Activated CD8-positive, alpha-beta T cell treated with anti-CD3 and anti-CD28 coated beads for 36 hours (primary cell): ENCODE measurements around the gene TPP2. TPM values are rescaled to one million over a fixed set of nuclear protein-coding genes. Genes with fewer than 3 reads are reported as not detected.

Experiments
- ATAC-seq: fragments of 200-7000 bp; cut with Tn5 transposase; one replicate; pipeline ENCODE4 v1.10.0; 2021; ENCODE audit warnings: mild to moderate bottlenecking, moderate library complexity
- CTCF ChIA-PET: fragments of 350-600 bp; sonication (Branson Sonifier 250); formaldehyde crosslinking; loops from one replicate; lab custom pipeline; 2021; ENCODE audit warnings: antibody characterized with exemption; lab: Charles Lee
- POLR2A ChIA-PET: fragments of 350-600 bp; sonication (Branson Sonifier 250); formaldehyde crosslinking; loops from one replicate; lab custom pipeline; 2021; ENCODE audit warnings: antibody characterized with exemption; lab: Charles Lee
- DNase-seq: peaks from one replicate; pipeline ENCODE4 v3.0.0-alpha.2; 2020
- H3K27ac Mint-ChIP-seq: one replicate; pipeline ENCODE4 v1.8.0; 2021; ENCODE audit warnings: mild to moderate bottlenecking, mixed read lengths
- H3K27me3 Mint-ChIP-seq: one replicate; pipeline ENCODE4 v1.8.0; 2021; ENCODE audit warnings: mixed read lengths
- H3K36me3 Mint-ChIP-seq: one replicate; pipeline ENCODE4 v1.8.0; 2021; ENCODE audit warnings: low read depth, mixed read lengths
- H3K4me1 Mint-ChIP-seq: one replicate; pipeline ENCODE4 v1.8.0; 2021; ENCODE audit warnings: low read depth, mixed read lengths
- H3K4me3 Mint-ChIP-seq: one replicate; pipeline ENCODE4 v1.8.0; 2021; ENCODE audit warnings: mild to moderate bottlenecking, moderate library complexity, mixed read lengths
- H3K9me3 Mint-ChIP-seq: one replicate; pipeline ENCODE4 v1.8.0; 2021; ENCODE audit warnings: mixed read lengths
- intact Hi-C: fragments of 100-400 bp; cut with micrococcal nuclease; formaldehyde crosslinking; loops from one replicate; pipeline ENCODE4 v1.10.0; 2022
- total RNA-seq, 2 experiments: library from RNA; stranded (reverse); gene quantifications; one replicate each; pipeline ENCODE4 v1.2.3, GENCODE V29; 2021
- TF ChIP-seq, protein P1 (sequence below): fragments of 200-600 bp; IDR thresholded peaks from one replicate; pipeline ENCODE4 v1.8.0; 2022; ENCODE audit warnings: antibody characterized with exemption, mild to moderate bottlenecking

TPP2 gene
- total RNA-seq, 2 experiments from 2014 or later: 70.3 to 70.8 TPM

DNA sequence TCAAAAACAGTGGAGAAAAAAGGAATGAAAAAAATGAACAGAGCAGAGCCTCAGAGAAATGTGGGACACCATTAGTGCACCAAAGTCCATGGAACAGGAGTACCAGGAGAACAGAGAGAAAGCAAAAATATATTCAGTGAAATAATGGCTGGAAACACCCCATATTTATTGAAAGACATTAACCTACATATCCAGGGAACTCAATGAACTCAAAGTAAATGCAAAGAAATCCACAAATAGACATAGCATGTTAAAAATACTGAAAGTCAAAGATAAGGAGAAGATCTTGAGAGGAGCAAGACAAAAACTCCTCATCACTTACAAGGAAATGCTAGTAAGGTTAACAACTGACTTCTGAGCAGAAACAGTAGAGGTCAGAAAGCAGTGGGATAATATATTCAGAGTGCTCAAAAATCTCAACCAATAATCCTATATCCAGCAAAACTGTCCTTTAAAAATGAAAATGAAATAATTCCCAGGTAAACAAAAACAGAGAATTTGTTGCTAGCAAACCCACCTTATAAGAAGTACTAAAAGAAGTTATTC, 62.5 kb downstream of the TPP2 start:
- CTCF ChIA-PET: interaction anchor here (2.1 kb wide), 1 partner anchor 67 kb away, joined by 10 read pairs; no protein-coding TSS in a partner anchor
- ATAC-seq: no peak
- no peaks in the 10 kb centered on the region for H3K27me3 Mint-ChIP-seq
- intact Hi-C loops: no loop called here
- peaks cover 45% of the 10 kb centered on the region for H3K36me3 Mint-ChIP-seq
- DNase-seq: no peak
- POLR2A ChIA-PET: no interaction called here
- H3K27ac Mint-ChIP-seq: no peak overlapping the region
- no peak overlapping the region for H3K4me3 Mint-ChIP-seq
- no peaks in the 10 kb centered on the region for H3K4me1 Mint-ChIP-seq
- TF ChIP-seq, protein P1, sequence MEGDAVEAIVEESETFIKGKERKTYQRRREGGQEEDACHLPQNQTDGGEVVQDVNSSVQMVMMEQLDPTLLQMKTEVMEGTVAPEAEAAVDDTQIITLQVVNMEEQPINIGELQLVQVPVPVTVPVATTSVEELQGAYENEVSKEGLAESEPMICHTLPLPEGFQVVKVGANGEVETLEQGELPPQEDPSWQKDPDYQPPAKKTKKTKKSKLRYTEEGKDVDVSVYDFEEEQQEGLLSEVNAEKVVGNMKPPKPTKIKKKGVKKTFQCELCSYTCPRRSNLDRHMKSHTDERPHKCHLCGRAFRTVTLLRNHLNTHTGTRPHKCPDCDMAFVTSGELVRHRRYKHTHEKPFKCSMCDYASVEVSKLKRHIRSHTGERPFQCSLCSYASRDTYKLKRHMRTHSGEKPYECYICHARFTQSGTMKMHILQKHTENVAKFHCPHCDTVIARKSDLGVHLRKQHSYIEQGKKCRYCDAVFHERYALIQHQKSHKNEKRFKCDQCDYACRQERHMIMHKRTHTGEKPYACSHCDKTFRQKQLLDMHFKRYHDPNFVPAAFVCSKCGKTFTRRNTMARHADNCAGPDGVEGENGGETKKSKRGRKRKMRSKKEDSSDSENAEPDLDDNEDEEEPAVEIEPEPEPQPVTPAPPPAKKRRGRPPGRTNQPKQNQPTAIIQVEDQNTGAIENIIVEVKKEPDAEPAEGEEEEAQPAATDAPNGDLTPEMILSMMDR: no peak
- no peaks in the 10 kb centered on the region for H3K9me3 Mint-ChIP-seq

DNA sequence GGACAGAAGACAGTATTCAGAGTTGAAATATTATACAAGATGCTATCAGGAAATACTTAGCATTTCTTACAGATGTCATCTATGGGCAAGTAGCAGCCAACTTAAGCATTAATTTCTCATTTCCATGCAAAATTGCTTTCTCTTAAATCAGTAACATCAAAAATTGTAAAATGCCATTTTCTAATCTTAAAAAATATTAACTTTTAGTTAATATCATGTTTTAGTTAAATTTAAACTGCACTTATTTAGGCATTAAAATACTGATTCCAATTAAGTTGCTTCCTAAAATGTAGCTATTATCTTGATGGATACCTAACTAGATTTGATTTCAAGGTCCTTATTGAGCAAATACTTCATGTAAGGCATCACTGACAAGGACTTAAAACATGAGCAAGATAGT, 70.2 kb downstream of the TPP2 start:
- Mint-ChIP-seq H3K4me1 (no peaks in the 10 kb centered on the region), H3K36me3 (peaks cover 71% of the 10 kb centered on the region), H3K27ac (no peak overlapping the region), H3K27me3 (no peaks in the 10 kb centered on the region), H3K9me3 (peaks cover 19% of the 10 kb centered on the region), H3K4me3 (no peak overlapping the region)
- ATAC-seq: no peak
- TF ChIP-seq, protein P1: no peak
- no peak for DNase-seq
- intact Hi-C loops: no loop called here
- ChIA-PET POLR2A (no interaction called here), CTCF (interaction anchor here (1.0 to 1.3 kb wide), 2 partner anchors 58 to 203 kb away, joined by 3 read pairs; no protein-coding TSS in a partner anchor)

DNA sequence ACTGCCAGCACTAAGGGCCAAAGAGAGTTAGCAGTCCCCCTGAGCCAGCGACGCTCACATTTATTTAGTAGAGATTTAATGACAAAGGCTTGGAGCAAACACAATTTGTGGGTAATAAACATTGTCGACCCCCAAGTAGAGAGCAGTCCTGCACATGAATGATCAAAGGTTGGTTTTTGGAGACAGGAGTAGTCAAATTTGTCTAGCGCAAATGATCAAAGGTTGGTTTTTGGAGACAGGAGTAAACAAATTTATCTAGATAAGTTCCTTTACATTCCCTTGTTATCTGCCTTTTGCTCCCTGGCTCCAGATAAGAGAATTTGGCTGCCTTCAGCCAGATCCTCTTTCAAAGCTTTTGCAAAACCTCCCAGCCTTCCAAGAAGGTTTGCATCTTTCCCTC, 71.1 kb downstream of the TPP2 start:
- Mint-ChIP-seq H3K9me3 (peaks cover 19% of the 10 kb centered on the region), H3K27ac (no peak overlapping the region), H3K27me3 (no peaks in the 10 kb centered on the region), H3K4me1 (no peaks in the 10 kb centered on the region), H3K36me3 (peaks cover 67% of the 10 kb centered on the region), H3K4me3 (no peak overlapping the region)
- POLR2A ChIA-PET: no interaction called here
- DNase-seq (no peak), ATAC-seq (no peak)
- CTCF ChIA-PET: interaction anchor here (1.0 kb wide), 1 partner anchor 57 kb away, joined by 3 read pairs; no protein-coding TSS in a partner anchor
- TF ChIP-seq, protein P1: no peak
- intact Hi-C loops: no loop called here

DNA sequence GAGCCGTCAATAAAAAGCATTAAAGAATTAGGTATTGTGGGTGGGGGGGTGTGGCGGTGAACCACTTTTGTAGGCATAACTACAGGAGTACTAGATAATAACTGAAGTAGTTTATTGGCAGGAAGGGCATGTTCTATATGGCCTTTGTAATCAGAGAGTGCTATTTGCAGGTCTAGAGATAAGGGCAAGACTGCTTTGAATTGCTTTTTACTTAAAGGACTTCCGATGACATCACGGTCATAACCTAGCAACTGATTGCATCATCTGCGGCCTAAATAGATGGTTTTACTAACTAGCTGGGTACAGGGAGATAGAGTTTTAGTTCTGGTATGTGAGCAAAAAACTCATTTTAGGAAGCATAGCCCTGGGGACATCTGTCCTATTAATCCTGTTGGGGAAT, 73.3 kb downstream of the TPP2 start:
- CTCF ChIA-PET: no interaction called here
- POLR2A ChIA-PET: no interaction called here
- H3K27ac Mint-ChIP-seq: no peak overlapping the region
- intact Hi-C loops: no loop called here
- ATAC-seq (no peak), DNase-seq (no peak)
- H3K4me1 Mint-ChIP-seq: no peaks in the 10 kb centered on the region
- H3K9me3 Mint-ChIP-seq: peaks cover 19% of the 10 kb centered on the region
- H3K4me3 Mint-ChIP-seq: no peak overlapping the region
- peaks cover 60% of the 10 kb centered on the region for H3K36me3 Mint-ChIP-seq
- H3K27me3 Mint-ChIP-seq: no peaks in the 10 kb centered on the region
- TF ChIP-seq, protein P1: no peak

DNA sequence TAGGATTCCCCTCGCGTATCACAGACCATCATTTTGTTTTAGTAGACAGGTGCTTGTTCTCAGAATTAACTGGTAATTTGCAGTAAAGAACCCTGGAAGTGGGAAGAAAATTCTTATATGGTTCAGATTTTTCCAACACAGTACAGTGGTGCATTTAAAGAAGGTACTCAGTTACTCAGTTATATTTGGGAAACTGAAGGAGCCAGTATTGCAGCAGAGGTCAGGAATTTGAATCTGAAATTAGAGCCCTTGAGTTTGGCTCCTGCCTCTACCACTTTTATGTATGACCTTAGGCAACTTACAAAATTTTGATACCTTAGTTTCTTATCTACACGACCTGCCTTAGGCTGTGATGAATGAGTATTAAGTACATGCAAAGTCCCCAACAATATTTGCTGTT, 78.3 kb downstream of the TPP2 start:
- H3K4me1 Mint-ChIP-seq: peaks cover 3% of the 10 kb centered on the region
- H3K27me3 Mint-ChIP-seq: no peaks in the 10 kb centered on the region
- H3K9me3 Mint-ChIP-seq: no peaks in the 10 kb centered on the region
- intact Hi-C loops: no loop called here
- no peak overlapping the region for H3K4me3 Mint-ChIP-seq
- H3K27ac Mint-ChIP-seq: no peak overlapping the region
- ChIA-PET POLR2A (no interaction called here), CTCF (no interaction called here)
- DNase-seq: no peak
- H3K36me3 Mint-ChIP-seq: peaks cover 35% of the 10 kb centered on the region
- TF ChIP-seq, protein P1: no peak
- ATAC-seq: no peak
